ENCODE measurements around the gene ZFP36L2. TPM values are rescaled to one million over a fixed set of nuclear protein-coding genes. Genes with fewer than 3 reads are reported as not detected.
A peak's percentile ranks its signal among the peaks of the same experiment; 100 is the strongest.

Gene ZFP36L2
- total and polyA plus RNA-seq, 9 of the 15 experiments (the other 6 are each of a cell fraction or from before 2014, with no cell fraction given), result 4.1 to 60.6 (median 20.3) TPM

- no peak for TF ChIP-seq NFATC3 (IDR thresholded peaks at IDR 0.05)
- TF ChIP-seq SIRT6 (IDR thresholded peaks at IDR 0.05; ENCODE audit: low read depth, low read length), result no peak
- peak; percentile 36; the same call in 1 of the 2 replicates for TF ChIP-seq TOE1 (IDR thresholded peaks at IDR 0.05; ENCODE audit: borderline replicate concordance)
- no peak for TF ChIP-seq TOE1 (CRISPR knock-in tag; IDR thresholded peaks at IDR 0.05; ENCODE audit: borderline replicate concordance, low read depth)
- no peak for TF ChIP-seq PBX2 (CRISPR knock-in tag; IDR thresholded peaks at IDR 0.05; ENCODE audit: low read depth)
- TF ChIP-seq PBX2 (tag; conservative IDR thresholded peaks at IDR 0.05; ENCODE audit: low read depth), result peak; percentile 66; the same call in 1 of the 2 replicates
- no peak for TF ChIP-seq ZNF384 (IDR thresholded peaks at IDR 0.05; ENCODE audit: low read depth, low read length)
- no peak for TF ChIP-seq ZHX1 (conservative IDR thresholded peaks at IDR 0.05; ENCODE audit: low read length)
- TF ChIP-seq NCOA6 (IDR thresholded peaks at IDR 0.05), result no peak
- TF ChIP-seq MYC (IDR thresholded peaks at IDR 0.05; ENCODE audit: low read depth, low read length), result no peak
- no peak for TF ChIP-seq MYC (CRISPR knock-in tag; IDR thresholded peaks at IDR 0.05; ENCODE audit: borderline replicate concordance, low read depth)
- no peak for TF ChIP-seq HMGN3 (IDR thresholded peaks at IDR 0.05; ENCODE audit: borderline replicate concordance, extremely low read depth, insufficient read length, low read depth, low read length)
- no peak for TF ChIP-seq ZNF740 (CRISPR knock-in tag; IDR thresholded peaks at IDR 0.05)
- TF ChIP-seq ZNF740 (tag; IDR thresholded peaks at IDR 0.05), result no peak
- 0 out of 2 replicates have a peak, but pooled peaks have one; percentile 71 for TF ChIP-seq ELF4 (CRISPR knock-in tag; IDR thresholded peaks at IDR 0.05)
- TF ChIP-seq GABPB2 (CRISPR knock-in tag; conservative IDR thresholded peaks at IDR 0.05), result no peak
- TF ChIP-seq CCNT2 (IDR thresholded peaks at IDR 0.05; ENCODE audit: borderline replicate concordance, extremely low read depth, insufficient read length, low read depth, low read length), result no peak
- TF ChIP-seq MCM5 (IDR thresholded peaks at IDR 0.05; ENCODE audit: low read depth), result no peak
- no peak for TF ChIP-seq PATZ1 (CRISPR knock-in tag; IDR thresholded peaks at IDR 0.05; ENCODE audit: borderline replicate concordance)
- no peak for TF ChIP-seq PYGO2 (tag; IDR thresholded peaks at IDR 0.05)
- TF ChIP-seq ZFP1 (CRISPR knock-in tag; IDR thresholded peaks at IDR 0.05), result no peak
Measured at GRCh38 chr2:43174368-43174916, 52.0 kb downstream of the ZFP36L2 start (continued).

Data from K562 (cell line).